GM19239 (cell line): ENCODE data around the gene GFM1.

ENCODE experiments used
- DNase-seq: peaks from one replicate; pipeline ENCODE4 v3.0.0; 2011; ENCODE audit warnings: low spot score; ENCODE audit not compliant: insufficient read length
- FAIRE-seq: peaks from 2 replicates; lab custom pipeline; 2011; peaks lifted over from hg19 to GRCh38; lab: Jason Lieb, UNC

Gene GFM1

GRCh38 chr3:158644345-158644908 is at the start of gene GFM1:
TSS of gene GFM1 (plus strand) at chr3:158644527. CDS start at chr3:158644635, 108 bp downstream.
- DNase-seq (peak; percentile 66), FAIRE-seq (peak; percentile 96)

- no peak for DNase-seq
- no peak for FAIRE-seq
These were observed 43.5 kb upstream of the GFM1 start for GRCh38 chr3:158600787-158601186.

- no peak for DNase-seq
- FAIRE-seq: no peak
These were observed 42.1 kb upstream of the GFM1 start for GRCh38 chr3:158602227-158602626.

- DNase-seq (no peak), FAIRE-seq (no peak)
These were observed 26.1 kb upstream of the GFM1 start for GRCh38 chr3:158617982-158618875.

GRCh38 chr3:158625881-158626280 is 18.4 kb upstream of the GFM1 start:
- FAIRE-seq (no peak), DNase-seq (no peak)

DNA sequence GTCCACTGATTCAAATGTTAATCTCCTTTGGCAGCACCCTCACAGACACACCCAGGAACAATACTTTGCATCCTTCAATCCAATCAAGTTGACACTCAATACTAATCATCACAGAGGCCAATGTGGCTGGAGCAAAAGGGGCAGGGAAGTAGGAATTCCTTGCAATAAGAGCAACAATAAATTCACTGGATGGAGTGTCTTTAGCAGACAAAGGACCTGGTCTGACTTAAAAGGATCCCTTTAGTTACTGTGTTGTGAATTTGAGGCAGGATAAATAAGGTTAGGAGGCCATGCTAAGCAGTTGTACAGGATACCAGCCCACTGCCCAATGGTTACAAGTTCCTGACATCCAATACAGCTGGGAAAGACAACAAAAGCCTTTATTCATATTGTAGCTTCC is 12.3 kb upstream of the GFM1 start:
- DNase-seq: no peak
- no peak for FAIRE-seq

DNA sequence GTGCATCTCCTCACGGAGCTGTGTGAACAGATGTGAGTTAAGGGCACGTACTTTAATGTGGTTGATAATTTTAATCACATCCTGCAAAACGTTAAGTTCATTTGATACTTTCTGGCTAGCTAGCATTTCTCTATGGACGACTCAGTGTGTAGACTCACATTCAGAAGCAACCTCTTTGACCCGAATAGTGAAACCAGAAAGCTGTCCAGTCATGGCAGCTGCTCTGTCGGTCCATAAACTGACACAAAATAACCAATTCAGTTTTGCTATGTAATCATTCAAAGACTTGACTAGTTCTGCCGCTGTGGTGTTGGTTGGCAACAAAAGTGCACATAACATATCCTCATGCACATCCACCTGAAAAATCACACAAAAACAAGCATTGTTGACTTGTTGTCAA is 3.7 kb upstream of the GFM1 start:
- DNase-seq: no peak
- FAIRE-seq: no peak

DNA sequence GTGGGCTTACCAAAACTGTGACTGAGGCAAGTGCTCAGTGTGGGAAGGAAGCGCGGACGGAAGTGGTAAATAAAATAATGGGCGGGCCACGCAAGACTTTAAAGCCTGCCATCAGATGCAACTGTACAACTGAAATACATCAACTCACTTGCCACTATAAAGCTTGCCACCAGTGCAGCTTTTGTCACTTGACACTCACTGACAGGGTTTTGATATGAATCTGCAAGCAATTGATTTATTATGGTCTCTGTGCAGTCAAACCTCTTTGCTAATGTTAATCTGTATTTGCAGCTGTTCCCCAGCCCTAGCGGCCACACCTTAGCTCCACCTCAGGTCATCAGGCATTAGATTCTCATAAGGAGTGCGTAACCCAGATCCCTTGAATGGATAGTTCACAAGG is 2.3 kb upstream of the GFM1 start:
- FAIRE-seq (no peak), DNase-seq (no peak)

- DNase-seq (no peak), FAIRE-seq (no peak)
These were observed 1.7 kb upstream of the GFM1 start for GRCh38 chr3:158642474-158643210.

- FAIRE-seq (no peak), DNase-seq (no peak)
These were observed 5.5 kb downstream of the GFM1 start for GRCh38 chr3:158649791-158650190.

GRCh38 chr3:158651192-158651591 is 6.9 kb downstream of the GFM1 start:
- DNase-seq (no peak), FAIRE-seq (no peak)

DNA sequence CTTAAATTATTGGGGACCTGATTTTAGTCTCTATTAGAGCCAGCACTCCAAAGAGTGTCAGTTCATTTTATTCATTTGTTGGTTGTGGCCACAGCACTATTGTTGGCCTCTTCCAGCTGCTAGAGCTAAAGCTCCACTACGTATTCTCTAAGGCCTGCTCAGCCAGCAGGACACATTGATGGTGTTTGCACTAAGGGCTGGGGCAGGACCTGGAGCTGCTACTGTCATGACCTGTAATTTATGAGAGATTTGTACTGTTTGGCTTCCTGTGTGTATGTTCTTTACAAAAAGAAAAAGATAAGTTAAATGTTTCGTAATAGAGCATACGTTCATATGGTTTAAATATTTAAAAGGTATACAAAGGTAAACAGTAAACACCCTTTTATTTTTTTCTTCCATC is 8.1 kb downstream of the GFM1 start:
- no peak for DNase-seq
- no peak for FAIRE-seq

DNA sequence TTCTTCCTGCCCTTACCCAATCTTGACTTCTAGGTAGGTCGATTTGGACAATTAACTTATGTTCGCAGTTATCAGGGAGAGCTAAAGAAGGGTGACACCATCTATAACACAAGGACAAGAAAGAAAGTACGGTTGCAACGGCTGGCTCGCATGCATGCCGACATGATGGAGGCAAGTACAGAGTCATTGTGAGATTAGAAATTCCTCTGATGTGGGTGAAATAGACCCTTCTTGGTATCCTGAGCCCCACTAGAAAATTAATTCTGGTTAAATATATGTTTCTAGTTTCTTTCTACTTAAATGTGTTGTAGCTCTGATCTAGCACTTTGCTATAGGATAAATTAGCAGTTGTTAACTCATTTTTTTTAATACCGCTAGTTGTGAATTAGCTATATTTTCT is 14.6 kb downstream of the GFM1 start:
- DNase-seq (no peak), FAIRE-seq (no peak)

DNA sequence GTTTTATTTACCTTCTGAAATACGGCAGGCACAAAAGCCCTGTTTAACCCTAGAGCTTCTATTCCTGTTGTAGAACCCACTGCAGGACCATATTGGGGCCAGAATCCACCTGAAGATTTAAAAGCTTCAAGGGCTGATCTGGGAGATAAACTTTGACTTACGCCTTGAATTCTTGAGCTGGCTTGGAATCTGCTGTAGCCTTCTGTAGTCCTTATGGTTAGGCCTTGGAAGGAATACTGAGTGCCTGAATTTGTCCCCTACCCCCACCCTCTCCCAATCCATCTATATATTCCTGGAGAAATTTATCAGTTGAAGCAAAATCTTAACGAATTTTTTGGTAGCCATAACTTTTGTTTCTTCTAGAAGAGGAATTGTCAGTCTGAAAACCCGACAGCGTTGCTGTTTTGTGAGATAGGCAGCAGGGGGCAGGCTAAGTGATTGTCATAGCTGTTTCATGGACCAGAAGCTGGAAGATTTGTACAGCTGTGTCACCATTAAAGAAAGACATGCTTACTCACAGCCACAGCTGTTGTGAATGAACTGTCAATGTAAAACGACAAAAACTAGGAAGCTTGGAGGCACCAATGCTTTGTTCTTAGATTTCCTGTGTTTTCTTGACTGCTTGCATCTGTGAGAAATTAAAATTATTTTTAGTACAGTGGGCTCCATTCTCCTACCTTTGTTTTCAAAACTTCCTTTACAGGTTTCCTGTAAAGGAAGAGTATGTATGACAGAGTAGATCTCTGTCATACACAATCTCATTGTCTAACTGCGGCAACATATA is 15.3 kb downstream of the GFM1 start:
- FAIRE-seq: peak; percentile 97

GRCh38 chr3:158660711-158661110 is 16.4 kb downstream of the GFM1 start:
- no peak for DNase-seq
- FAIRE-seq: no peak

More for the DNA sequence above, 15.3 kb downstream of the GFM1 start:
- DNase-seq: no peak

- no peak for FAIRE-seq
- DNase-seq: no peak
These were observed 18.9 kb downstream of the GFM1 start for GRCh38 chr3:158663246-158663645.

- DNase-seq: no peak
- FAIRE-seq: no peak
These were observed 19.5 kb downstream of the GFM1 start for GRCh38 chr3:158663832-158664231.

GRCh38 chr3:158666416-158666815 is 22.1 kb downstream of the GFM1 start:
- FAIRE-seq: no peak
- no peak for DNase-seq

DNA sequence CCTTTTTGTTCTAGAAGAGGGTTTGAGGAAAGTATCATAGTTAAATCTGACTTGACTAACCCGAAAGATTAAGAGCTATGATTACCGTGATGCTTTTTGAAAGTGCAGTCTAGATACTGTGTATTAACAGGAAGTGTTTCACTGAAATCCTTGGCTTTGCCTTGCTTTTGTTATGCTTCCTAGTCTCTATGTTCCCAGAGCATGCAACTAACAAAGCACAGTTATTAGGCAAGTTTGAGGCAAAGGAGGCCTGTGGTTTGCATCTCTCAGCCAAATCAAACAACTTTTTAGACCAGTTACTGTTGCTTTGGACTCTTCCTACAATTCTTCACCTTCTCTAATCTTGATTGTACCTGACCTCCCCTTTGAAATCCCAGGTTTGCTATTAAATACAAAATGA is 24.2 kb downstream of the GFM1 start:
- no peak for FAIRE-seq
- DNase-seq: no peak

DNA sequence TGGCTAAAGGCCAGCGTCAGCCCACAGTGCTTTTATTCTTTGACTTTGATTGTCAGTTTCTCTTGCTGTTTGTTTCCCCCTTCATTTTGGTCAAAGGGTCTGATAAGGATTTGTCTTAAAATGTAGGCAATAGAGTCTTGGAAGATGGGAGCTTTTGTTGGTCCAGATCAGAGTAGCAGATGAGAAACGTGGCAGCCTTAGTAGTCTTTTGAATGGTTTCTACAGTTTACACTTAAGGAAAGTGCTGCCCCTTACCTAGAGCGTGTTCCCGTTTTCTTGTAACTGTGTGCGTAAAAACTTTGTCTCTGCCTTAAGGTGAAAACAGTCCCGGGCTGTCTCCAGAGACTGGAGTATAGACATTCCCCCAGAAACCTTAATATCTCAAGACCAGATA is 27.5 kb downstream of the GFM1 start:
- FAIRE-seq: peak; percentile 65
- DNase-seq: no peak
